ENCODE results near the gene CNN1. TPM values are rescaled to one million over a fixed set of nuclear protein-coding genes. Genes with fewer than 3 reads are reported as not detected.

Gene CNN1
- total RNA-seq = 13.8 and 26.8 TPM in 2 replicates

DNA sequence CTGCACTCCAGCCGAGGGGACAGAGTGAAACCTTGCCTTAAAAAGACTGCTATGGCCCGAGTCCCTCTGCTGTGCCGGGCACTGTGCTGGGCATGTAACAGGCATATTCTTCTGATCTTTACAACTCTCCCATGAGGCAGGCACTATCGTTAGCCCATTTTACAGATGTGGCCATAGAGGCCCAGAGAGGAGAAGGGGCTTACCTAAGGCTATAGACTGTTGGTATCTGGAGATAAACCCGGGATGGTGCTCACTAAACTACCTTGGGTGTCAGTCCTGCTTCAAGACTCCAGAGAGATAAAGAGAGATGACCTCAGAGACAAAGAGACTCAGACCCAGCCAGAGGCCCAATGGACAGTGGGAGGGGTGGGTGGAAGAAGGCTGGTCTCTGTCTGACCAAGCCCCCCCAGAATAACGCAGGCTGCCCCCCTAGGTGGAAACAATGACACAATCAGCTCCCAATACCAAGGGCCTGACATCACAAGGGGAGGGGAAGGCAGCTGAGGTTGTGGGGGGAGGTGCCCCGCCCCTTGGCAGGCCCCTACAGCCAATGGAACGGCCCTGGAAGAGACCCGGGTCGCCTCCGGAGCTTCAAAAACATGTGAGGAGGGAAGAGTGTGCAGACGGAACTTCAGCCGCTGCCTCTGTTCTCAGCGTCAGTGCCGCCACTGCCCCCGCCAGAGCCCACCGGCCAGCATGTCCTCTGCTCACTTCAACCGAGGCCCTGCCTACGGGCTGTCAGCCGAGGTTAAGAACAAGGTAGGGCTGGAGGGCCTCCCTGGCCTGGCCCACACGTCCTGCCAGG lies at the start of gene CNN1:
Gene CNN1 (plus strand): TSS at position 620 of the 805 bp plus-strand sequence. CDS start 77 bp downstream, at position 697.

DNA sequence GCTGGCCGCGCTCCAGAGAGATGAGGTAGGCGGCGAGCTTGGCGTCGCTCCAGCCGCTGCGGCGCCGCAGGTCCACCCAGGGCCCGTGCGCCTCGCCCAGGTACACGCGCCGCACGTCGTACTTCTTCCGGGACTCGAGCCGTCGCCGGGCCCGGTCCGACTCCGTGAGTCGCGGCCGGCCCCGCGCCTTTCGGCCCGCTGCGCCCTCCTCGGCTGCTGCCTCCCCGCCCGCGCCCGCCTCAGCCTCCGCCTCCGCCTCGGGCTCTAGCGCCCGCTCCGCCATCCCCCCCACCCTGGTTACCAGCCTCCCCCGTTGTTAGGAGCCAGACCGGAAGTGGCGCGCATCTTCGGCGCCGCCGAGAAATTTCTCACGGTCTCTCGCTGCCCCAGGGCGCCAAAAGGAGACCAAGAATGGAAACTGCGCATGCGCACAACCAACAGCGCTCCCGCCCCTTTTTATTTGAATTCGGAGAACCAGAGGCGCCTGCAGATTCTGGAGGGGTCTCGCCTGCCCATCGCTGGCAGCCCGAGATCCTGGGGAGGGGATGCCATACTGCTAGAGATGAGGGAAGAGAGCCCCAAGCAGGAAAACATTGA lies 33.0 kb upstream of the CNN1 start, which contains the start of gene ZNF653:
Gene ZNF653 (minus strand): TSS at position 336 of the 597 bp plus-strand sequence. CDS start 53 bp downstream, at position 283.

DNA sequence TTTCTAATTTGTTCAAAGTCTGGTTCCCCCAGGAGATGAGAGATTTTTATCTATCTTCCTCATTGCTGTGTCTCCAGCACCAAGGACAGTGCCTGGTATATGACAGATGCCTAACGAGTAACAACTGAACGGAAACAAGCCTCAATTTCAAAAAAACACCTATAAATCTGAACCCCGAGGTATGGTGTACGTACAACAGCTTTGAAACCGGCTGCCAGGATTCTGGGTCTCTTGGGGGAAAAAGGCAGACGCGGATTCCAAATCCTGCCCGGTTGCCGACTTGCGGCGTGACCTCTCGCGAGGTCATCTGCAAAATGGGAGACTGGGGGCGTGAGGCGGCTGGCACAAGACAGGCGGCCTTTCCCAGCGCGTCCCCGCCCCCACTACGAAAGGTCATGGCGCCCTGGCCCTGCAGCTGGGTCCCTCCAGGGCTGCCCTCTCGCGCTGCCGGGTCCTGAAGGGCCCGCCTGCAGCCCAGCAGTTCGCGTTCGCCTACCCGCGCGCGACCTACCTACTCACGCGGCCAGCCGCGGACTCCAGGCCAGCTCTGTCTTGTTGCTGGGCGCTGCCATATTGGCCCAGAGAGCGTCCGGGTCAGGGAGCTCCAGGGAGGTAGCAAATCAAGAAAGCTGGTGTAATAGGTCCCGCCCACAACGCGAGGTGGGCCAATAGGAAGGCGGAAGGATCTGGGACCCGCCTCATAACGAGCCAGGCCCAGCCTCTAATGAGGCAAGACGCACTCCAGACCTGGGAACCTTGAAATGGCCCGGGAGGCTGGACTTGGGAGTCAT lies 9.9 kb upstream of the CNN1 start, which contains the start of gene ECSIT:
Gene ECSIT (minus strand): TSS at position 584 of the 791 bp plus-strand sequence. CDS start 9,964 bp downstream, outside the sequence.

DNA sequence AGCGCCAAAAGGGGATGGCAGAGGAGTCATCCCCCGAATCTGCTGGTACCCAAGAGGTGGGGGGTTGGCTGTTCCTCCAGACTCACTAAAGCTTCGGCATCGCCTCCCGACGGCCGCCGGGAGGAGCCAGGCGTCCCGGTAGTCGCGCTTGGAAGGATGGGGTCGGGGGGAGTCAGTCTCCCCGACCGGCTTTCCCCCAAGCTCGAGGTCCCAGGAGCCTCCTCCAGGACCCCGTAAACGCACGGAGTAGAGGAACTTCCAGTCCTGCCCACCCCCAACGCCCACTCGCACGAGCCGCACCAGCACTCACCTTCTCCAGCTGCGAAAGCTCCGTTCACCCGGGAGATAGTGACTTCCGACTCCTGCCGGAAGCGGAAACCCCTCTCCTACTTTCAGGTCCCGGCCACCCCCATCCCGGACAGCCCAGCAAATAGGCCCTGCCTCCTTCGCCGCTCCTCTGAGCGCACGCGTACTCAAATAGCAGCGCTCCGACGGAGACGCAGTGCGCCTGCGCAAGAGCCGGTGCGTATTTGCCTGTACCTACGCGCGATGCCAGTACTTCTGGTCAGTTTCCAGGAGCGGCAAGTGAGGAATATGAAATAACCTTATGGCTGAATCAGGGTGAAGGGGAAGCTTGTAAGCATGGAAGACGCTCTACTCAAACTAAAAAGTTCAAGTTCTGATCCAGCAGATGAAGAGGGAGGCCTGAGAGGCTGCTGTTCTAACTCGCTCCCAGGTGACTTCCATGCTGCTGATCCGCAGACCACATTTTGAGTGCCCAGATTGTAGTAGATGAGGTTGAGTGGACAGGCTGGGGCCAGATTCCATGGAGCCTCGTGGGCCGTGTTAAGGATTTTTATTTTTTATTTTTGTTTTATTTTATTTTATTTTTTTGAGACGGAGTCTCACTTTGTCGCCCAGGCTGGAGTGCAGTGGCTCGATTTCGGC lies 20.5 kb downstream of the CNN1 start, which contains the start of gene ELOF1:
Gene ELOF1 (minus strand): TSS at position 350 of the 948 bp plus-strand sequence. CDS start 4,883 bp downstream, outside the sequence.

DNA sequence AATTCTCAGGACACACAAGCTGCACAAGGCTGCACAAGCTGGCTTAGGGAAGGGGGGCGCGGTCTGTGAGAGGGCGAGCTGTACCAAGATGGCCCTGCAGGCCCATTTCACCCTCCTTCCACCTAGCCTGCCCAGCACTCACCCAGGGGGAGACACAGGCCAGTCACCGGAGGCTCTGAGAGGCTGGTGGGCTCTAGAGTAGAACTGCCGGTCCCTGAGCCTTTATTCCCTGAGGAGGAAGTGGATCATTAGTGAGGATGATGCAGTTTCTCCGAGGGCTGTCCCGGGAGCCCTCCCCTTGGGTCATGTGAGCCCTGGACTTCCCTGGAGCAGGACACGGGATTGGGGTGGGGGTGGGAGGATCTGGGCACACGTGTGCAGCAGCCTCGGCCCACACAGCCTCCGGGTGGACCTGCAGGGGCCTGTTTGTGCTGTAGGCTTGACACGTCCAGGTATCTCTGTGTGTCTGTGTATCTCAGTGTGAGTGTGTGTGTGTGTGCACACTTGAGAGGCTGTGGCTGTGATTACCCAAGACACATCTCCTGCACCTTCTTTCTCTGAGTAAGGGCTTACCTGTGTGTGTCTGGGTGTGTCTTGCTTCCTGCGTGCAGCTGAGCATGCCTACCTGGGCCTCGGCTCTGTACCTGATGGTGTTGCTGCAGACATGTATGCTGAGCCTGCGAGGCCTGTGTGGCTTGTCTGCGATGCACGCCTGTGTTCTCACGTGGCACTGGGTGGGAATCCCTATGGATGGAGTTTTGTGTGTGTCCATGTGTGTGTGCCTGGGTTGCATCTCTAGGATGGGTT lies 39.0 kb downstream of the CNN1 start, which contains the start of gene ACP5:
Gene ACP5 (minus strand): TSS at position 195 of the 807 bp plus-strand sequence. CDS start 328 bp downstream, outside the sequence.

DNA sequence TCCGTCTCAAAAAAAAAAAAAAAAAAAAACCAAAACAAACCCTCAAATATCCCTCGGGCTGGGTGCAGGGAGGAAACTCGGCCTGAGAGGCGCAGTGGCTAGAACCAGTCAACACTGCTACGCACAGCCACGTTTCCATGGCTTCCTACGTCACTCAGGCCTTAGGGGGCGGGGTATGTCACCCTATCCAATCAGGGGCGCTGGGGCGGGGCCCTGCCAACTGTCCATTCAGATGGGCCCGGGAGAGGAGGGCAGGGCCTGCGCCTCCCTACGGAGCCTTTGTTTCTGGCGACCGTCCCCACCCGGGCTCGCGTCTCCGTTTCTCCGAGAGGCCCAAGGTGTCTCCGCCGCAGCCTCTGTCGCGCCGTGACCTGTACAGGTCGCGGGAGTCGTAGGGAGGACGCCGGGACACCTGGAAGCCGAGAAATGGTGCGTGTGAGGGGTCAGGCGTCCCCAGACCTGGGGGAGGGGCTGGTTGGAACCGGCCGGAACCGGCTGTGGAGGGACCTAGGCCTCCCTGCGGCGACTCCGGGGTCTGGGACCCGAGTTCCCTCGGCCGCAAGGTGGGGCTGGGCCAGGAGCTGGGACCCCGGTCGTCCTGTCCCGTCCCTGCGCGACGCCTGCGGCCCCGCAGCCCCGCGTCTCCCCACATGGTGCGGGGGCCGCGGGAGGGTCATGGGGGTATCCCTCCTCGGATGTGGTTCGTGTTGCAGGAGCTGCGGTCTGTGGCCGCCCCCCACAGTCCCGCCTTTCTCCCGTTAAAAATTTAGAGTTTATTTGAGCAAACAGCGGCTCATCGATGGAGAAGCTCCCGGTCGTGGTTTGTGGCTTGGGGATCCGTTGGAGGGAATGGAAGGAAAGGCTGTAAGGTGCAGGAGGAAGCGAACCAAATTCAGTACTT lies 58.8 kb downstream of the CNN1 start, which contains the start of gene ZNF627:
Gene ZNF627 (plus strand): TSS at position 282 of the 901 bp plus-strand sequence. CDS start 145 bp downstream, at position 427.

Small RNA genes lying within 50 kb of the gene (small RNA-seq; reads per million reads assigned to genes)
- gene MIR7974 (ENCODE audit: low replicate concordance) = not detected
- not detected for gene RN7SL833P (ENCODE audit: low replicate concordance)

Other genes starting within 250 kb of the CNN1 start
- gene TSPAN16, start 242.7 kb upstream of the CNN1 start, total RNA-seq = not detected in 2 replicates
- 8.6 and 26.9 TPM in 2 replicates for gene RAB3D, start 199.2 kb upstream of the CNN1 start, total RNA-seq
- gene TMEM205, start 192.6 kb upstream of the CNN1 start, total RNA-seq = 54.3 and 189 TPM in 2 replicates
- gene CCDC159, start 192.3 kb upstream of the CNN1 start, total RNA-seq = 4.7 and 12.5 TPM in 2 replicates
- gene PLPPR2, start 183.4 kb upstream of the CNN1 start, total RNA-seq = 17.8 and 21.7 TPM in 2 replicates
- gene SWSAP1, start 164.2 kb upstream of the CNN1 start, total RNA-seq = 0.72 and 1.1 TPM in 2 replicates
- gene EPOR, start 154.5 kb upstream of the CNN1 start, total RNA-seq = 5.9 and 19.5 TPM in 2 replicates
- gene RGL3, start 119.5 kb upstream of the CNN1 start, total RNA-seq = 1.4 and 2.4 TPM in 2 replicates
- gene ODAD3, start 103.7 kb upstream of the CNN1 start, total RNA-seq = 0.14 TPM in 1 of 2 replicates, not detected in the other
- 163 and 165 TPM in 2 replicates for gene PRKCSH, start 103.2 kb upstream of the CNN1 start, total RNA-seq
- gene ELAVL3, start 57.8 kb upstream of the CNN1 start, total RNA-seq = under 0.01 TPM in 1 of 2 replicates, not detected in the other
- 6.6 and 7.0 TPM in 2 replicates for gene ZNF653, start 33.0 kb upstream of the CNN1 start, total RNA-seq
- 30.4 and 38.1 TPM in 2 replicates for gene ECSIT, start 9.7 kb upstream of the CNN1 start, total RNA-seq
- gene ELOF1, start 20.4 kb downstream of the CNN1 start, total RNA-seq = 56.1 and 56.7 TPM in 2 replicates
- gene ACP5, start 38.8 kb downstream of the CNN1 start, total RNA-seq = 10.3 and 12.7 TPM in 2 replicates
- 14.7 and 15.2 TPM in 2 replicates for gene ZNF627, start 58.6 kb downstream of the CNN1 start, total RNA-seq
- gene ZNF823, start 200.1 kb downstream of the CNN1 start, total RNA-seq = 2.0 and 5.2 TPM in 2 replicates
- 3.7 and 8.0 TPM in 2 replicates for gene ZNF441, start 228.1 kb downstream of the CNN1 start, total RNA-seq

Measured in placental pericyte (primary cell).